Hepatocyte (in vitro differentiated cells): ENCODE results near the gene TMEM40. TPM values are rescaled to one million over a fixed set of nuclear protein-coding genes. Genes with fewer than 3 reads are reported as not detected.

Source experiments
- DNase-seq: peaks from one replicate; pipeline ENCODE4 v3.0.0-alpha.2; 2016; ENCODE audit warnings: low spot score
- H2AFZ ChIP-seq: fragments of 200-600 bp; sonication (generic); 2 replicates; pipeline ENCODE4 v1.6.0; 2016; ENCODE audit warnings: antibody characterized with exemption, mild to moderate bottlenecking
- H3K27ac ChIP-seq: fragments of 200-600 bp; sonication (generic); 2 replicates; pipeline ENCODE4 v1.5.1; 2016; ENCODE audit warnings: mild to moderate bottlenecking
- H3K27me3 ChIP-seq: fragments of 200-600 bp; sonication (generic); 2 replicates; pipeline ENCODE4 v1.6.1; 2016
- H3K36me3 ChIP-seq: fragments of 200-600 bp; sonication (generic); replicated peaks from 2 replicates; pipeline ENCODE4 v1.5.1; 2016; ENCODE audit warnings: low read depth; ENCODE audit not compliant: insufficient read depth
- H3K4me1 ChIP-seq: fragments of 200-600 bp; sonication (generic); 2 replicates; pipeline ENCODE4 v1.5.1; 2016; ENCODE audit warnings: mild to moderate bottlenecking, moderate library complexity; ENCODE audit not compliant: insufficient read depth
- H3K4me2 ChIP-seq: fragments of 200-600 bp; sonication (generic); 2 replicates; pipeline ENCODE4 v1.6.0; 2016
- H3K4me3 ChIP-seq: fragments of 200-600 bp; sonication (generic); 2 replicates; pipeline ENCODE4 v1.5.1; 2016; ENCODE audit warnings: mild to moderate bottlenecking
- H3K79me2 ChIP-seq: fragments of 200-600 bp; sonication (generic); 2 replicates; pipeline ENCODE4 v1.6.0; 2017; ENCODE audit warnings: mild to moderate bottlenecking
- H3K9me2 ChIP-seq: fragments of 200-600 bp; sonication (generic); replicated peaks from 2 replicates; pipeline ENCODE4 v1.6.0; 2017; ENCODE audit warnings: mild to moderate bottlenecking; ENCODE audit not compliant: insufficient read depth
- H3K9me3 ChIP-seq: fragments of 200-600 bp; sonication (generic); 2 replicates; pipeline ENCODE4 v1.5.1; 2016; ENCODE audit warnings: low read depth, mild to moderate bottlenecking
- H4K20me1 ChIP-seq: fragments of 200-600 bp; sonication (generic); 2 replicates; pipeline ENCODE4 v1.6.0; 2016; ENCODE audit warnings: mild to moderate bottlenecking; ENCODE audit not compliant: insufficient read depth, poor library complexity, severe bottlenecking
- CTCF ChIP-seq: fragments of 200-600 bp; sonication (generic); IDR thresholded peaks from 2 replicates; pipeline ENCODE4 v1.5.1; 2016; ENCODE audit warnings: antibody characterized with exemption, mild to moderate bottlenecking; ENCODE audit not compliant: poor library complexity
- EZH2 ChIP-seq: fragments of 200-600 bp; sonication (generic); IDR thresholded peaks from 2 replicates; pipeline ENCODE4 v1.6.1; 2016; ENCODE audit warnings: antibody characterized with exemption, mild to moderate bottlenecking, borderline replicate concordance
- EZH2phosphoT487 ChIP-seq: fragments of 200-600 bp; sonication (generic); IDR thresholded peaks from one replicate; pipeline ENCODE4 v1.6.1; 2018; ENCODE audit warnings: antibody characterized with exemption, mild to moderate bottlenecking, low read depth, moderate library complexity; ENCODE audit not compliant: unreplicated experiment, severe bottlenecking
- WGBS: methylation state at CpG from one replicate; pipeline ENCODE4 v1.1.6; 2016; ENCODE audit warnings: low lambda C conversion rate; ENCODE audit errors: missing lambda C conversion rate; 5-methylcytosine and 5-hydroxymethylcytosine counted together
- polyA plus RNA-seq: library from polyadenylated mRNA; unstranded; fragments of >200 nt; fragmentation: Nextera tagmentation; extraction: Ambion mirVana; gene quantifications from 2 replicates; pipeline ENCODE4 v1.2.1, GENCODE V29; 2016
- total RNA-seq: library from RNA; depleted of rRNA; stranded (reverse); fragments of >200 nt; gene quantifications from 2 replicates; pipeline ENCODE4 v1.2.3, GENCODE V29; 2014

Gene TMEM40
- total and polyA plus RNA-seq, 2 experiments from 2014 or later: 1.6 TPM; not detected in 1

- no peak overlapping the region for H3K27ac ChIP-seq
- 97% methylated on average over 2 of the region's 3 CpGs for WGBS
- H3K9me3 ChIP-seq: no peaks in the 10 kb centered on the region
- no peaks in the 10 kb centered on the region for H3K9me2 ChIP-seq
- no peaks in the 10 kb centered on the region for H3K27me3 ChIP-seq
- no peak for DNase-seq
- H3K36me3 ChIP-seq: no peaks in the 10 kb centered on the region
- H4K20me1 ChIP-seq: no peaks in the 10 kb centered on the region
- H3K4me3 ChIP-seq: no peak overlapping the region
- no peaks in the 10 kb centered on the region for H3K4me1 ChIP-seq
- H2AFZ ChIP-seq: no peak overlapping the region
- H3K4me2 ChIP-seq: no peak overlapping the region
- H3K79me2 ChIP-seq: no peaks in the 10 kb centered on the region
- TF ChIP-seq EZH2 (no peak), CTCF (no peak), EZH2phosphoT487 (no peak)
Measured at GRCh38 chr3:12733566-12733965, 25.5 kb downstream of the TMEM40 start.

GRCh38 chr3:12730506-12731242 is 28.4 kb downstream of the TMEM40 start:
- 88% methylated on average over 4 of the region's 4 CpGs for WGBS
- Histone ChIP-seq H3K36me3 (no peaks in the 10 kb centered on the region), H2AFZ (no peak overlapping the region), H3K9me2 (no peaks in the 10 kb centered on the region), H3K79me2 (no peaks in the 10 kb centered on the region), H3K27me3 (no peaks in the 10 kb centered on the region), H3K4me1 (no peaks in the 10 kb centered on the region), H4K20me1 (no peaks in the 10 kb centered on the region), H3K9me3 (no peaks in the 10 kb centered on the region), H3K27ac (no peak overlapping the region), H3K4me2 (no peak overlapping the region), H3K4me3 (no peak overlapping the region)
- no peak for DNase-seq
- TF ChIP-seq CTCF: no peak
- no peak for TF ChIP-seq EZH2phosphoT487
- TF ChIP-seq EZH2: no peak

GRCh38 chr3:12729051-12729651 is 29.9 kb downstream of the TMEM40 start:
- 33% methylated on average over 7 of the region's 7 CpGs for WGBS
- H2AFZ ChIP-seq: no peak overlapping the region
- no peak overlapping the region for H3K4me3 ChIP-seq
- H4K20me1 ChIP-seq: no peaks in the 10 kb centered on the region
- DNase-seq: peak; percentile 66
- H3K27ac ChIP-seq: peak overlapping the region; percentile 0
- H3K79me2 ChIP-seq: no peaks in the 10 kb centered on the region
- no peak overlapping the region for H3K4me2 ChIP-seq
- H3K4me1 ChIP-seq: no peaks in the 10 kb centered on the region
- H3K9me2 ChIP-seq: no peaks in the 10 kb centered on the region
- H3K27me3 ChIP-seq: no peaks in the 10 kb centered on the region
- H3K36me3 ChIP-seq: no peaks in the 10 kb centered on the region
- no peaks in the 10 kb centered on the region for H3K9me3 ChIP-seq
- TF ChIP-seq CTCF (no peak), EZH2 (no peak), EZH2phosphoT487 (no peak)
